ENCODE results near the gene PLS1.

The PLS1 gene

GRCh38 chr3:142644502-142644901, 48.3 kb downstream of the PLS1 start:
- DNase-seq: no peak

- DNase-seq: no peak
These were observed 49.1 kb downstream of the PLS1 start for GRCh38 chr3:142645236-142645793.

- DNase-seq: no peak
These were observed 50.0 kb downstream of the PLS1 start for GRCh38 chr3:142646020-142646785.

GRCh38 chr3:142647856-142648255, 51.7 kb downstream of the PLS1 start:
- DNase-seq: no peak

GRCh38 chr3:142648950-142649349, 52.8 kb downstream of the PLS1 start:
- no peak for DNase-seq

- no peak for DNase-seq
These were observed 54.0 kb downstream of the PLS1 start for GRCh38 chr3:142650001-142650693.

GRCh38 chr3:142651711-142652110, 55.5 kb downstream of the PLS1 start:
- DNase-seq: no peak

GRCh38 chr3:142652826-142653292, 56.7 kb downstream of the PLS1 start:
- no peak for DNase-seq

- DNase-seq: no peak
These were observed 60.4 kb downstream of the PLS1 start for GRCh38 chr3:142656575-142656974.

GRCh38 chr3:142657033-142657432, 60.8 kb downstream of the PLS1 start:
- DNase-seq: no peak

GRCh38 chr3:142660383-142660782, 64.2 kb downstream of the PLS1 start:
- no peak for DNase-seq

GRCh38 chr3:142660893-142661292, 64.7 kb downstream of the PLS1 start:
- DNase-seq: no peak

- DNase-seq: no peak
These were observed 67.7 kb downstream of the PLS1 start for GRCh38 chr3:142663865-142664264.

GRCh38 chr3:142664311-142664710, 68.1 kb downstream of the PLS1 start:
- DNase-seq: no peak

- DNase-seq: peak; percentile 19
These were observed 68.6 kb downstream of the PLS1 start for GRCh38 chr3:142664819-142665218.

GRCh38 chr3:142670120-142670519, 73.9 kb downstream of the PLS1 start:
- DNase-seq: no peak

GRCh38 chr3:142676151-142676550, 80.0 kb downstream of the PLS1 start:
- no peak for DNase-seq

- no peak for DNase-seq
These were observed 84.5 kb downstream of the PLS1 start for GRCh38 chr3:142680710-142681109.

- no peak for DNase-seq
These were observed 94.4 kb downstream of the PLS1 start for GRCh38 chr3:142690613-142691012.

GRCh38 chr3:142691527-142691926, 95.3 kb downstream of the PLS1 start:
- no peak for DNase-seq

- no peak for DNase-seq
These were observed 97.1 kb downstream of the PLS1 start for GRCh38 chr3:142693136-142693853.

- DNase-seq: no peak
These were observed 98.0 kb downstream of the PLS1 start for GRCh38 chr3:142694225-142694624.

GRCh38 chr3:142705198-142705597, 109.0 kb downstream of the PLS1 start:
- DNase-seq: peak; percentile 52
